GM19239 (cell line): ENCODE data around the gene ALB.

ENCODE experiments used
- DNase-seq: peaks from one replicate; pipeline ENCODE4 v3.0.0; 2011; ENCODE audit warnings: low spot score; ENCODE audit not compliant: insufficient read length
- FAIRE-seq: peaks from 2 replicates; lab custom pipeline; 2011; peaks lifted over from hg19 to GRCh38; lab: Jason Lieb, UNC

The ALB gene

GRCh38 chr4:73447671-73448070, 43.6 kb downstream of the ALB start:
- no peak for DNase-seq
- no peak for FAIRE-seq

GRCh38 chr4:73448448-73449203, 44.5 kb downstream of the ALB start:
- DNase-seq (no peak), FAIRE-seq (no peak)

GRCh38 chr4:73450398-73451004, 46.4 kb downstream of the ALB start:
- no peak for DNase-seq
- FAIRE-seq, result no peak

GRCh38 chr4:73451404-73451803, 47.3 kb downstream of the ALB start:
- DNase-seq (no peak), FAIRE-seq (no peak)

- FAIRE-seq (no peak), DNase-seq (no peak)
Observed at GRCh38 chr4:73451981-73452747, 48.1 kb downstream of the ALB start.

GRCh38 chr4:73452953-73453700, 49.0 kb downstream of the ALB start:
- DNase-seq, result no peak

GRCh38 chr4:73453701-73454005, 49.6 kb downstream of the ALB start:
- FAIRE-seq (no peak), DNase-seq (no peak)

More at GRCh38 chr4:73452953-73453700, 49.0 kb downstream of the ALB start:
- no peak for FAIRE-seq

GRCh38 chr4:73454920-73455319, 50.8 kb downstream of the ALB start:
- no peak for FAIRE-seq
- no peak for DNase-seq

- FAIRE-seq (no peak), DNase-seq (no peak)
Observed at GRCh38 chr4:73456177-73457022, 52.3 kb downstream of the ALB start.

GRCh38 chr4:73458184-73459047, 54.3 kb downstream of the ALB start:
- no peak for FAIRE-seq

GRCh38 chr4:73459048-73459421, 54.9 kb downstream of the ALB start:
- DNase-seq (no peak), FAIRE-seq (no peak)

More at GRCh38 chr4:73458184-73459047, 54.3 kb downstream of the ALB start:
- DNase-seq, result no peak

- DNase-seq, result no peak
- no peak for FAIRE-seq
Observed at GRCh38 chr4:73460913-73461522, 56.9 kb downstream of the ALB start.

- FAIRE-seq (no peak), DNase-seq (no peak)
Observed at GRCh38 chr4:73468170-73468569, 64.1 kb downstream of the ALB start.

- DNase-seq (no peak), FAIRE-seq (no peak)
Observed at GRCh38 chr4:73470728-73471127, 66.6 kb downstream of the ALB start.
